ENCODE data around the gene FSHB. TPM values are rescaled to one million over a fixed set of nuclear protein-coding genes. Genes with fewer than 3 reads are reported as not detected.

FSHB gene
- total RNA-seq, 1 experiment from 2014 or later: not detected

DNA sequence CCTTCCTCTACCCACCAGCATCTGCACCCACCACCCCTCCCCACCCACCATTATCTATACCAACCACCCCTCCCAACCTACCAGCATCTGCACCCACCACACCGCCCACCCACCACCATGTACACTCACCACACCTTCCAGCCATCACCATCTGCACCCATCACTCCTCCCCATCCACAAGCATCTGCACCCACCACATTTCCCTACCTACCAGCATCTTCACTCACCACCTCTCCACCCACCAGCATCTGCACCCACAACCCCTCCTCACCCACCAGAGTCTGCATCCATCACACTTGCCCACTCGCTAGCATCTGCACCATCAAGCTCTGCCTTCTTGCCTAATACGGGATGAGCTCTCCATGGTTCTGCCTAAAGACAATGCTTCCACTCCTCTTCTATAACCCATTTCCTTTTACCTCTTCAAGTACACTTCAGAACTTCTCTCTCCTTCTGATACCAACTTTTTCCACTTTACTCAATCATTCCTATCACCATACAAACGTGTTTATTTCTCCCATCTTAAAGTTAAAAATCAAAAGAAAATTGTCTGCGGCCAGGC, 2.4 kb upstream of the FSHB start (continued):
- TF ChIP-seq AR (CRISPR knock-in tag; IDR thresholded peaks at IDR 0.05): no peak
- TF ChIP-seq CBFB (CRISPR knock-in tag; IDR thresholded peaks at IDR 0.05; ENCODE audit: low read depth): no peak
- TF ChIP-seq AFF4 (CRISPR knock-in tag; IDR thresholded peaks at IDR 0.05; ENCODE audit: borderline replicate concordance): no peak
- TF ChIP-seq EMX1 (CRISPR knock-in tag; IDR thresholded peaks at IDR 0.05): no peak
- no peak for TF ChIP-seq FOXK1 (CRISPR knock-in tag; IDR thresholded peaks at IDR 0.05)
- no peak for TF ChIP-seq TEAD4 (CRISPR knock-in tag; IDR thresholded peaks at IDR 0.05)
- no peak for TF ChIP-seq ATF6 (CRISPR knock-in tag; IDR thresholded peaks at IDR 0.05)
- TF ChIP-seq NFATC4 (CRISPR knock-in tag; IDR thresholded peaks at IDR 0.05): no peak
- TF ChIP-seq ETV6 (CRISPR knock-in tag; IDR thresholded peaks at IDR 0.05): no peak
- TF ChIP-seq STAT6 (CRISPR knock-in tag; conservative IDR thresholded peaks at IDR 0.05; ENCODE audit: low read depth): no peak
- TF ChIP-seq, protein P1, sequence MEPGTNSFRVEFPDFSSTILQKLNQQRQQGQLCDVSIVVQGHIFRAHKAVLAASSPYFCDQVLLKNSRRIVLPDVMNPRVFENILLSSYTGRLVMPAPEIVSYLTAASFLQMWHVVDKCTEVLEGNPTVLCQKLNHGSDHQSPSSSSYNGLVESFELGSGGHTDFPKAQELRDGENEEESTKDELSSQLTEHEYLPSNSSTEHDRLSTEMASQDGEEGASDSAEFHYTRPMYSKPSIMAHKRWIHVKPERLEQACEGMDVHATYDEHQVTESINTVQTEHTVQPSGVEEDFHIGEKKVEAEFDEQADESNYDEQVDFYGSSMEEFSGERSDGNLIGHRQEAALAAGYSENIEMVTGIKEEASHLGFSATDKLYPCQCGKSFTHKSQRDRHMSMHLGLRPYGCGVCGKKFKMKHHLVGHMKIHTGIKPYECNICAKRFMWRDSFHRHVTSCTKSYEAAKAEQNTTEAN (CRISPR knock-in tag; IDR thresholded peaks at IDR 0.05): no peak

DNA sequence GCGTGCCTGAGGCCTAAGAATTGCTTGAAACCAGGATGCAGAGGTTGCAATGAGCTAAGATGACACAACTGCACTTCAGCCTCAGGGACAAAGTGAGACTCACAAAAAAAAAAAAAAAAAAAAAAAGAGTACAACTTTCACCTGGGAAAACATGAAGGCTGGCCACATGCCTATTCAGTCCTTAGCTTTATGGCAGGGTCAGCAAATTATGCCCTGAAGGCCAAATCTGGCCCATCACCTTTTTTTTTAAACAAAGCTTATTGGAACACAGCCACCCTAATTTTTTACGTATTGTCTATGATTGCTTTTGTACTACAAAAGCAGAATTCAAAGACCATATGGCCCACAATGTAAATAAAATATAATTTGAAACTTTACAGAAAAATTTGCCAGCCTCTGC, 8.2 kb downstream of the FSHB start:
- Mint-ChIP-seq H3K27ac (no peak overlapping the region), H3K4me1 (no peaks in the 10 kb centered on the region), H3K36me3 (no peaks in the 10 kb centered on the region), H3K4me3 (no peak overlapping the region), H3K27me3 (ENCODE audit: low read depth) (peaks cover 6% of the 10 kb centered on the region), H3K9me3 (no peaks in the 10 kb centered on the region)
- ATAC-seq (no peak), DNase-seq (ENCODE audit: low spot score) (no peak)
- POLR2A ChIA-PET: no interaction called here
- CTCF ChIA-PET: interaction anchor here (0.7 to 0.9 kb wide), 2 partner anchors 96 to 541 kb away, joined by 3 to 4 read pairs; no protein-coding TSS in a partner anchor
- TF ChIP-seq SMAD3 (CRISPR knock-in tag; IDR thresholded peaks at IDR 0.05; ENCODE audit: borderline replicate concordance) (no peak), ZNF425 (CRISPR knock-in tag; conservative IDR thresholded peaks at IDR 0.05) (no peak), FOXJ3 (CRISPR knock-in tag; IDR thresholded peaks at IDR 0.05; ENCODE audit: borderline replicate concordance) (no peak), ZNF219 (CRISPR knock-in tag; IDR thresholded peaks at IDR 0.05; ENCODE audit: borderline replicate concordance) (no peak)
- TF ChIP-seq, protein P2, sequence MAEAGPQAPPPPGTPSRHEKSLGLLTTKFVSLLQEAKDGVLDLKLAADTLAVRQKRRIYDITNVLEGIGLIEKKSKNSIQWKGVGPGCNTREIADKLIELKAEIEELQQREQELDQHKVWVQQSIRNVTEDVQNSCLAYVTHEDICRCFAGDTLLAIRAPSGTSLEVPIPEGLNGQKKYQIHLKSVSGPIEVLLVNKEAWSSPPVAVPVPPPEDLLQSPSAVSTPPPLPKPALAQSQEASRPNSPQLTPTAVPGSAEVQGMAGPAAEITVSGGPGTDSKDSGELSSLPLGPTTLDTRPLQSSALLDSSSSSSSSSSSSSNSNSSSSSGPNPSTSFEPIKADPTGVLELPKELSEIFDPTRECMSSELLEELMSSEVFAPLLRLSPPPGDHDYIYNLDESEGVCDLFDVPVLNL (CRISPR knock-in tag; IDR thresholded peaks at IDR 0.05; ENCODE audit: borderline replicate concordance, low read depth): no peak
